Spleen (tissue), 7 donors: ENCODE measurements around the gene IRS1.

Source experiments
- POLR2A ChIP-seq, 3 donors: fragments of 450-650 bp; IDR thresholded peaks; one replicate each; pipeline ENCODE4 v1.5.1; 2017; ENCODE audit warnings: antibody characterized with exemption in 3 of 3, mild to moderate bottlenecking in 1 of 3
- POLR2AphosphoS5 ChIP-seq, 3 donors: sonication (generic); formaldehyde crosslinking; IDR thresholded peaks; one replicate each; pipeline ENCODE4 v1.5.1; 2017; ENCODE audit warnings: antibody characterized with exemption in 3 of 3
- TF ChIP-seq, protein P1 (sequence below), 11 experiments: fragments of 200-600 bp in 7 of 11; fragments of 450-650 bp in 4 of 11; sonication (generic) in 4 of 11; IDR thresholded peaks in 8 of 11; conservative IDR thresholded peaks in 3 of 11; 1 replicate in 7 of 11; 2 replicates in 4 of 11; pipeline versions ENCODE4 v1.4.0 to v1.8.0; 2016 to 2021; ENCODE audit warnings: antibody characterized with exemption in 11 of 11, inconsistent platforms in 4 of 11, mild to moderate bottlenecking in 1 of 11
- donor health status: DM: no; HTN: no; CAD: no; lungs with moderate emphysema.
- donor health status: DM: no; HTN: no; CAD: no.
- donor health status: DM: no; HTN: no; CAD: no.

DNA sequence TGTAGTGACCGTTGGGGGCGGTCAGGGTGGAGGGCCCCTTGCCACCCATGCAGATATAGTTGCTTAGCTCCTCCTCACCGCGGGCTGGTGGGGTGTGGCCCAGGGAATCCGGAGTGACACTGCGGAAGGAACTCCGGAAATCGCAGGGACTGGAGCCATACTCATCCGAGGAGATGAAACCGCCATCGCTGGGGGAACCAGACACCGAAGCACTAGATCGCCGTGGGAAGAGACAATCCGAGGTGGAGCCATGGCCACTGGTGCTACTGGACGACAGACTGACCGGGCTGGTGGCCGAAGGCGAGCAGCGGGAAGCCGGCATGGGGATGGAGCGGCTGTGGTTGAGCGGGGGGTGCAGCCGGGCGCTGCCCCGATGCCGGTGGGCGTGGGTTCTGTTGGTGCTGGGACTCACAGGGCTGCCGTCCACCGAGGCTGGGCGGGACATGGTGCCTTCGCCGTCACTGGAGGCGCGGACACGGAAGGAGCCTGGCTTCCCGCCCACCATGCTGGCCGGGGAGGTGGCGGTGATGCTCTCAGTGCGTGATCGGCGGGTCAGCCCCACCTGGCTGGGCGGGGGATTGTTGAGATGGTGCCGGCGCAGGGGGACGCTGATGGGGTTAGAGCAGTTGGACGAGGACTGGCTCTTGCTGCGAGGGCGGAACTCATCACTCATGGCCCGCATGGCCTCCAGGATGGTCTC lies 2.2 kb downstream of the IRS1 start:
- TF ChIP-seq, protein P1, sequence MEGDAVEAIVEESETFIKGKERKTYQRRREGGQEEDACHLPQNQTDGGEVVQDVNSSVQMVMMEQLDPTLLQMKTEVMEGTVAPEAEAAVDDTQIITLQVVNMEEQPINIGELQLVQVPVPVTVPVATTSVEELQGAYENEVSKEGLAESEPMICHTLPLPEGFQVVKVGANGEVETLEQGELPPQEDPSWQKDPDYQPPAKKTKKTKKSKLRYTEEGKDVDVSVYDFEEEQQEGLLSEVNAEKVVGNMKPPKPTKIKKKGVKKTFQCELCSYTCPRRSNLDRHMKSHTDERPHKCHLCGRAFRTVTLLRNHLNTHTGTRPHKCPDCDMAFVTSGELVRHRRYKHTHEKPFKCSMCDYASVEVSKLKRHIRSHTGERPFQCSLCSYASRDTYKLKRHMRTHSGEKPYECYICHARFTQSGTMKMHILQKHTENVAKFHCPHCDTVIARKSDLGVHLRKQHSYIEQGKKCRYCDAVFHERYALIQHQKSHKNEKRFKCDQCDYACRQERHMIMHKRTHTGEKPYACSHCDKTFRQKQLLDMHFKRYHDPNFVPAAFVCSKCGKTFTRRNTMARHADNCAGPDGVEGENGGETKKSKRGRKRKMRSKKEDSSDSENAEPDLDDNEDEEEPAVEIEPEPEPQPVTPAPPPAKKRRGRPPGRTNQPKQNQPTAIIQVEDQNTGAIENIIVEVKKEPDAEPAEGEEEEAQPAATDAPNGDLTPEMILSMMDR (IDR thresholded peaks at IDR 0.05 in 8 of 11, conservative IDR thresholded peaks at IDR 0.05 in 3 of 11): no peak
- no peak for TF ChIP-seq POLR2AphosphoS5 (IDR thresholded peaks at IDR 0.05)
- no peak for TF ChIP-seq POLR2A (IDR thresholded peaks at IDR 0.05)
